ENCODE data around the gene PLXNB1.
"Not testable (repeated sequence)": the region's sequence is repeated elsewhere in the genome, so short reads cannot be mapped to it uniquely, and the experiment has no call there.

Gene PLXNB1

GRCh38 chr3:48465237-48465530, 35.3 kb upstream of the PLXNB1 start:
- no peak for DNase-seq

- DNase-seq, result no peak
These were observed 34.9 kb upstream of the PLXNB1 start for GRCh38 chr3:48464713-48465221.

DNA sequence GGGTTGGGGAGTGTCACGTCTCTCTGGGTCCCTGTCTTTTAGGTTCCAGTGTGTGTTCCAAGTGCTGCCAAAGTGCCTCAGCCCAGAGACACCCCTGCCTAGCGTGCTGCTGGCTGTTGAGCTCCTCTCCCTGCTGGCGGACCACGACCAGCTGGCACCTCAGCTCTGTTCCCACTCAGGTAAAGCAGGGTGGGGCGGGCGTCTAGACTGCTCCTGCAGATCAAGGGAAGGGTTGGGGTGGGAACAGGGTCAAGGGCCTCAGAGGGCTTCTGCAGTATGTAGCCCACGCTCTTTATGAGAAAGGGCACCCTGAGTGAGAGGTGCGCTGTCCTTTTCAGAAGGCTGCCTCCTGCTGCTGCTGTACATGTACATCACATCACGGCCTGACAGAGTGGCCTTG, 33.8 kb upstream of the PLXNB1 start:
- no peak for DNase-seq

DNA sequence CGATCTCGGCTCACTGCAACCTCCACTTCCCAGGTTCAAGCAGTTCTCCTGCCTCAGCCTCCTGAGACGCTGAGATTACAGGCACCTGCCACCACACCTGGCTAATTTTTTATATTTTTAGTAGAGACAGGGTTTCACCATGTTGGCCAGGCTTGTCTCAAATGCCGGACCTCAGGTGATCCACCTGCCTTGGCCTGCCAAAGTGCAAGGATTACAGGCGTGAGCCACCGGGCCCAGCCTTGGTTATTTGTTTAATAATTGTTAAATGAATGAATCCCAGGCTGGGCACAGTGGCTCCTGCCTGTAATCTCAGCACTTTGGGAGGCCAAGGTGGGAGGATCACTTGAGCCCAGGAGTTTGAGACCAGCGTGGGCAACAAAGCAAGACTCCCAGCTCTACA, 31.9 kb upstream of the PLXNB1 start:
- not testable (repeated sequence) for DNase-seq

DNA sequence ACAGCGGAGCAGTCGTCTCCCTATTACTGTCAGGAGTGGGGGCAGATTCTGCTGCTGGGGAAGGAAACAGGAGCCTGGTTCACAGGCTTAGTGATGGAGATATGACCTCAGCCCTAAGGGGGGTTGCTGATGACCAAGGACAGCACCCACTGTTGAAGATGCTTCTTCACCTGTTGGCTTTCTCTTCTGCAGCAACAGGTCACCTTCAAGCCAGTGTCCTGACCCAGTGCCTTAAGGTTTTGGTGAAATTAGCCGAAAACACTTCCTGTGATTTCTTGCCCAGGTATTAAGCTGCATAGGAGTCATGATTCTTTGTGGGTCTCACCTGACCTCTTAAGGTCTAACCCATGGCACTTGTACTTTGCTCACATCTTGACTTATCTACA, 30.6 kb upstream of the PLXNB1 start:
- no peak for DNase-seq

DNA sequence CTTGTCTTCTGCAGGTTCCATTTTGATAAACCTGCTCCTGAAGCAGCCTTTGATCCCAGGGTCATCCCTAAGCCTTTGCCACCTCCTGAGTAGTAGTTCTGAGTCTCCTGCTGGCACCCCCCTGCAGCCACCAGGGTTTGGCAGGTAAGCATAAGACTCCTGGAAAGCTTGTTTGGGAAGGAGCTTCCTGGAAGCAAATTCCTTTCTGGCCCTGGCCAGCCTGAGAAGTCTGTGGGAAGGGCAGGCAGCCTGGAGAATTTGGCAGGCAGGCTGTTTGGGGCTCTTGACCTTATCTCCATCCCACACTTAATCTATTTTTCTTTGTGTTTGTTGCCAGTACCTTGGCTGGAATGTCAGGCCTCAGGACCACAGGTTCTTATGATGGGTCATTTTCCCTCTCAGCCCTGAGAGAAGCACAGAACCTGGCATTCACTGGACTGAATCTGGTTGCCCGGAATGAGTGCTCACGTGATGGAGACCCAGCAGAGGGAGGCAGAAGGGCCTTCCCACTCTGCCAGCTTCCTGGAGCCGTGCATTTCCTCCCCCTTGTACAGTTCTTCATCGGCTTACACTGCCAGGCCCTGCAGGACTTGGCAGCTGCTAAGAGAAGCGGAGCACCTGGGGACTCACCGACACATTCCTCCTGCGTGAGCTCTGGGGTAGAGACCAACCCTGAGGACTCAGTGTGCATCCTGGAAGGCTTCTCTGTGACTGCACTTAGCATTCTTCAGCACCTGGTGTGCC, 30.1 kb upstream of the PLXNB1 start:
- DNase-seq, result no peak

- DNase-seq, result no peak
These were observed 29.4 kb upstream of the PLXNB1 start for GRCh38 chr3:48459331-48459730.

DNA sequence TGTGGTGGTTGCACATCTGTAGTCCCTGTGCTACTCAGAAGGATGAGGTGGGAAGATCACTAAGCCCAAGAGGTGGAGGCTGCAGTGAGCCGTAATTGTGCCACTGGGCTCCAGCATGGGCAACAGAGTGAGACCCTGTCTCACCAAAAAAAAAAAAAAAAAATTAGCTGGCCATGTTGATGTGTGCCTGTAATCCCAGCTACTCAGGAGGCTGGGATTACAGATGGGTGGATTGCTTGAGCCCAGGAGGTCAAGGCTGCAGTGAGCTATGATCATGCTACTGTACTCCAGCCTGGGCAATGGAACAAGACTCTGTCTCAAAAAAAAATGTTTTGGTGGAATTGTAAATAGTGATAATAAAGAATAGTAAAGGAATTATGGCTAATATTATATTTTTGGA, 26.6 kb upstream of the PLXNB1 start:
- DNase-seq, result no peak

DNA sequence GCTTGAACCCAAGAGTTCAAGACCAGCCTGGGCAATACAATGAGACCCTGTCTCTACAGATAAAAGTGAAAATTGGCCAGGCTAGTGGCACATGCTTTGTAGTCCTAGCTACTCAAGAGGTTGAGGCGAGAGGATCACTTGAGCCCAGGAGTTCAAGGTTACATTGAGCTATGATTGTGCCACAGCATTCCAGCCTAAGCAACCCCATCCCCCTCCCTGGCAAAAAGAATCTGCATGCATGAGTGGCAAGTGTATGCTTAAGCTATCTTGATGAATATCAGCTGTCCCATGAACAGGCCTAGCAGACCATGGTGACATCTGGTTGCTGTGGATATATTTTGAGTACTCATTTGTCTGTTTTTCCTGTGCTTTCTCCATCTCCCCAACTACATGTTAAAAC, 21.4 kb upstream of the PLXNB1 start:
- DNase-seq, result no peak

DNA sequence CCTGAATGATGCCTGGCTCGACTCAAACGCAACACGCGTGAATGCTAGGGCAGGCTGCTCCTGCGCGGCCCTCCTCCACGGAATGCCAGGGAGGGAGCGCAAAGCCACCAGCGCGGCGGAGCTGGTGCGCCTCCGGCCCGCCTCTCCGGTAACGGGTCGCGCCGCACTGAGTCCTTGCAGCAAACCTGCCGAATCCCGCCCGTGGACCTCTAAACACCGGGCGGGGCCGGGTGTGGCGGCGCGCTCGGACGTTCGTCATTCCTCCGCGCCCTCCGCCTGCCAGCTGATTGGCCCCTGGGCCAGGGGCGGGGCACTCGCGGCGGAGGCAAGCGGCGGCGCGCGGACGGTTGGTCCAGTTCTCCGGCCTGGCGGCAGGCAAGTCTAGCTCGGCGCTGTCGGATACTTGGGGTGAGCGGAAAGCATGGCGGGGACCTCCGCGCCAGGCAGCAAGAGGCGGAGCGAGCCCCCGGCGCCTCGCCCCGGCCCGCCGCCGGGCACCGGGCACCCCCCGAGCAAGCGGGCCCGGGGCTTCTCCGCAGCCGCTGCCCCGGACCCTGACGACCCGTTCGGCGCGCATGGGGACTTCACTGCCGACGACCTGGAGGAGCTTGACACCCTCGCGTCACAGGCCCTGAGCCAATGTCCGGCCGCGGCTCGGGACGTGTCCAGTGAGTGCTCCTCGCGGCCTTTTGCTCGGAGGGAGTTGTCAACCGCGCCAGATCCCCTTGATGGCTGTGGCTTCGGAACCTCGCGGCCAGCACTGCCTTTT, 16.7 kb upstream of the PLXNB1 start, which contains the start of gene ATRIP:
ATRIP (plus strand) TSS at position 313 of the 769 bp plus-strand sequence; CDS start at position 422, 109 bp downstream.
- DNase-seq, result peak; percentile 90

- no peak for DNase-seq
These were observed 16.1 kb upstream of the PLXNB1 start for GRCh38 chr3:48446043-48446424.

- DNase-seq, result no peak
These were observed 15.5 kb upstream of the PLXNB1 start for GRCh38 chr3:48445277-48445882.

DNA sequence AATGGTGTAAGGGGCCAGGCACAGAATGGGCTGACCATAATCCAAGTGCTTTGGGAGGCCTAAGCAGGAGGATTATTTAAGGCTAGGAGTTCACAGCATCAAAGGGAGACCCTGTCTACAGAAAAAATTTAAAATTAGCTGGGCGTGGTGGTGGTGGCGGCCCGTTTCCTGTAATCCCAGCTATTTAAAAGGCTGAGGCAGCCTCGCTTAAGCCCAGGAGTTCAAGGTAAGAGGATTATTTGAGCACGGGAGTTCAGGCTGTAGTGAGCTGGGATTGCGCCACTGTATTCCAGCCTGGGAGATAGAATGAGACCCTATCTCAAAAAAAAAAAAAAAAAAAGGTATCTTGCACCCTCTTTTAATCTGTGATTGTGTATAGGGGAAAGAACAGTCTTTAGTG, 12.1 kb upstream of the PLXNB1 start:
- no peak for DNase-seq

GRCh38 chr3:48440590-48440958, 10.7 kb upstream of the PLXNB1 start:
- DNase-seq, result peak; percentile 21

DNA sequence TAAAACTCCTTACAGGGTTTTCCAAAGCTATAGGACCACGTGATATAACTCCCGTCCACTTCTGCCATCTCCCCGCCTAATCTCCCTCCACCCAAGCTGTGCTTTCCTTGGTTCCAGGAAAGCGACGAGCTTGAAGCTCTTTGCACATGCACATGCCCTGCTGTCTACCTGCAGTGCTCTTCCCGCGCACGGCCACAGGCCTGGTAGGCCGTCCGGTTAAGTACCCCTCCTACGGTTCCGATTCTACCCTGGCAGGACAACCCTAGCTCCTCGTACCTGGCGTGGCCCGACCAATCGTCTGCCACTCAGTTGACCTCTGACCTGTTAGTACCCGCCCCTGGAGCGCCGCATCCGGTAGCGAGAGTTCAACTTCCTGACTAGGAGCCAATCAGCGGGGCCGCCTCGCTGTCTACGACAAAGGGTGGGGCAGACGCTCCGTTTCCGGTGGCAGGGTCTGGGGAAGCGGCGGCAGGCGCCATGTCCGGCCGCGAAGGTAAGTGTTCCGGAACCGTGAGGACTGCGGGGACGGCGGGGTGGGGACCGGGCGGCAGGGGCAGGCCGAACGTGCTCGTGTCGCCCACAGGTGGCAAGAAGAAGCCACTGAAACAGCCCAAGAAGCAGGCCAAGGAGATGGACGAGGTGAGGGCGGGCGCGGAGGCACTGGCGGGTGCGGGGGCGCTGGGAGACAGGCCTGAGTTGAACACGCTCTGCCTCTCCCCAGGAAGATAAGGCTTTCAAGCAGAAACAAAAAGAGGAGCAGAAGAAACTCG, 10.1 kb upstream of the PLXNB1 start, which contains the start of the genes CCDC51 and TMA7:
CCDC51 (minus strand) TSS at position 300 of the 770 bp plus-strand sequence. CDS start 4,991 bp downstream, outside the sequence.
TMA7 (plus strand) TSS at position 438 of the 770 bp plus-strand sequence; CDS start at position 478, 40 bp downstream.
- DNase-seq, result peak; percentile 97

GRCh38 chr3:48437812-48438211, 7.9 kb upstream of the PLXNB1 start:
- DNase-seq, result no peak

- DNase-seq, result no peak
These were observed 7.0 kb upstream of the PLXNB1 start for GRCh38 chr3:48436855-48437254.

DNA sequence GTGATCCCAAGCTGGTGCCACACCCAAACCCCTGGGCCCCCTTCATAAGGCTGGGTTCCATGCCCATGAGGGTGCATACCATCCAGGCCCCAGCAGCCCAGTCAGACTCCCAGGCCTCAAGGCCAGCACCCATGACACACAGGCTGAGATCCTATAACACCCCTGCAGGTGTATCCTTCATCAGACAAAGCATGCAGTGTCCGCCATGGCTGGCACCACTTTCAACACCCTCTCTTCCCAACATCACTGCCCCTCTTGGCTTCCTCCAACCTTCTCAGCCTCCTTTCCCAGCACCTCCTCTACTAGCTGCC, 6.5 kb upstream of the PLXNB1 start:
- DNase-seq, result no peak

DNA sequence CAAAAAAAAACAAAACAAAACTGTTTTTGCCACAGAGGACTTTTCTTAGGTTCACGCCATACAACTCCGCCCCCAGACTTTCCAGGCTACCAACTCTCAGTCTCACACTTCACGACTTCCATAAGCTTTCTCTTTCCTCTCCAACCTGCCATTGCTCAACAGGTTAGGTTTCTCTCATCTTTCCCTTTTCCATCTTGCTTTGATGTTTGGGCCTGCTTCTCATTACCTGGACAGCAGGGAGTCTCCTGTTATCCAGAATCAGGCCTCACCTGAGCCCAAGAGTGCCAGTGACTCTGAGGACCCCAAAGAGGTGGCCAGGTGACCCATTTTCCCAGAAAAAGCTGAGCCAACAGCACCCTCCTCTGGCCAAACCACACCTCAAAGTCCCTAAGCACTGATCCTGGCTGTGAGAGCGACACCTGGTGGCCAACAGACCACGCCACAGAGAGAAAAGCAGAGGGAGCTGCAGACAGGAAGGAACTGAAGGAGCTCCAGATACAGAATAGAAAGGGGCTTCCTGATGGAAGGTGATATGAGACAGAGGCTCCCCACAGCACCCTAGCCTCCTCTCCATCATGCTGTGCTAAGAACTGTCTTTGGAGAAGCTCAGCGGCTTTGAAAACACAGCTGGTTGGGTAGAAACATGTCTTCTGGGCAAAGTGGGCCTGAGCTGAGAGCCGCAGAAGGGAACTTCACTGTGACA, 6.0 kb upstream of the PLXNB1 start:
- DNase-seq, result peak; percentile 79

DNA sequence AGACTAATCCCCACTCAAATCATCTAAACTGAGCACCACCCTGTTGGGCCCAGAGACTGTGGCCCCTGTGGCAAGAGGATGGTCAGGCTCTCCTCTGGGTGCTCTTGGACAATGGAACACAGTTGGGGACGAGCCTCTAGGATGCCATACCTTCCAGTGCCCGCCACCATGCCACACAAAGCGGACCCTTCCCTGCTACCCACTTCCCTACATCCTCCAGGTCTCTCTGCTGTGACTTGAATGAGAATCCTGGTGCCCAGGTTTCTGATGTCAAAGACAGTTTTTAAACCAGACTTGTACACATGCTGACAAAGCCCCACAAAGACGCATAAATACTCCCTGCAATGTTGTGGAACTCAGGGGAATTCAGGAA, 5.3 kb upstream of the PLXNB1 start:
- no peak for DNase-seq

DNA sequence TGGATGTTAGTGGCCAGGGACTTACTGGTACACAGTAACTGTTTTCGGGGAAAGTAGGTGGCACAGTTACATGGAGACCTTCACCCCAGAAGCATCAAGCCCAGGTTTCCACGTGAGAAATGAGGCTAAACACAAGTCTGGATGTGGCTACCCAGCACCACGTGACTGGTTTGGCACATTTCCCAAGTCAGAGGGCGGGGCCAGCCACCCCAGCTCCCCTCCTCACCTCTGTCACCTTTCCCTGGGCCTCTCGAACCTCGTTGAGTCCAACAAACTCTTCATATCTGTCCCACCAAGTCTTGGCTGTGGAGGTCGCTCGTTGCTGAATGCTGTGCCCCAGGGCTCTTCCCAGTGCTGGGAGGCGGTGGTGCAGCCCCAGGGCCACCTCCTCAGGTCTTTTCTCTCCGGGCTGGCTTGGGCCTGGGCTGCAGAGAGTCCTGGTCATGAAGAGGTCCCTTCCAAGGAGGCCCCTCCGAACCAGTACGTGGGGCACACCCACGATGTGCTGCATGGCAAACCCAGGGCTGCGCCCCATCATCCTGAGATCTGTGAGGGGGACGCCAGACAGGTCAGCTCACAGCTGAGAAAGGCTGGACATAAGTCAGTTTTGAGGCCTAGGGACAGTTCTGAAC, 4.8 kb upstream of the PLXNB1 start:
- DNase-seq, result no peak
